Measurements from ENCODE around the gene LRP1B.

Gene LRP1B

DNA sequence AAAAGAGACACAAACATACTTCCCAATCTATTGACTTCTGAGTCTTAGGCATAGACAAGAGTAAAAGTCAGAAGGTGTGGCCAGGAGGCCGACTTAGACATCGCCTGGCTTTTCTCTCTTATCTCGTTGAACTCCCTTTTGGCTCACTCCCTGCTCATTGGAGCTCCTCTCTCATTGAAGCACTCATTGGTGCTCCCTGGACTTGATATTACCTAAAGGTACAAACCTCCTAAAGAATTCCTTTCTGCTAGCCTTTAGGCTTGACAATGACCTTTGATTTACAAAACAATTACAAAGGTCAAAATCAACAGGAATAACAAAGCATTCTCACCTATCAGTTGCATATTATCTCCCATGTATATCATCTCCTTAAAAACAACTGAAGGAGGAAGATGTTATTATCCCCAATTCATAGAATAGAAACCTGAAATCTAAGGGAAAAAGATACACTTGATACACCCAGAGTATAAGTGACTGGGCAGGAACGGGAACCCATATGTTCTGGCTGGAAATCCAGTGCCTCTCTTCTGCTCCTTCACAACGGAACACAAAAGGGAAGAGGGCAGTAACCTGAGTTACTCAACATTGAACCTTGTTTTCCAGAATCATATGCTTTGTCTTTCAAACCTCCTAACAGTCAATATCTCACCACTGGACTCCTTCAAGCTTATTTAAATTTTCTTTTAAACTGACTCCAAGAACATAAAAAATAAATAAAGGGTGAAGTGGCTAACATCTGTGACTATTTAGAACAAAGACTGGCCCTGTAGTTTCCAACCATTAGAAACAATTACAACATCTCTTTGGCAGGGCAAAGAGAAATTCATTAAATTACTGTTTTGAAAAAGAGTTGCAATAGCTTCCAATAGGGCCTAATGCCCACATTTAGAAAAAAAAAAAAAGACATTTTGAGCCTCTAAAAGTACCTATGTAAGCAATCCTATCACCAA is 1247.9 kb downstream of the LRP1B start:
- H3K4me3 ChIP-seq (ENCODE audit: low read length), result no peak overlapping the region
- no peak for TF ChIP-seq ZNF274 (IDR thresholded peaks at IDR 0.05; ENCODE audit: low read depth, low read length)

DNA sequence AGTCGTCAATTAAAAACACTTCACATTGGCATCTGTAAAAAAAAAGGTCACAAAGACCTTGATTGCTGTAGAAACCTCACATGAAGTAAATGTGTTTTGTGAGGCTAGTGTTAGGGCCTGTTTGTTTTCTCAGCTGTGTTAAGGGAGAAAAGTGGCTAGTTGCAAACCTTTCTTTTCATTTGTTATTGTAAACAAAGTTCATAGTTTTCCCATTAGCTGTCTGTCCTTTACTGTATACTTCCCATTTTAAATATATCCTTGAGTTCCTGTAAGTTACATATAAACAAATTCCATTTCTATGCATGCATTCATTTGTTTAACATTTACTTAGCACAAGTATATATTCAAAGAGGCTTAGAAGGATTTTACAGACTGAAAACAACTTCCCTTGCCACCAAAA is 1250.2 kb downstream of the LRP1B start:
- H3K4me3 ChIP-seq (ENCODE audit: low read length), result no peak overlapping the region
- TF ChIP-seq ZNF274 (IDR thresholded peaks at IDR 0.05; ENCODE audit: low read depth, low read length), result no peak

- H3K4me3 ChIP-seq (ENCODE audit: low read length), result no peak overlapping the region
- no peak for TF ChIP-seq ZNF274 (IDR thresholded peaks at IDR 0.05; ENCODE audit: low read depth, low read length)
Observed at GRCh38 chr2:140876015-140876414, 1254.8 kb downstream of the LRP1B start.

DNA sequence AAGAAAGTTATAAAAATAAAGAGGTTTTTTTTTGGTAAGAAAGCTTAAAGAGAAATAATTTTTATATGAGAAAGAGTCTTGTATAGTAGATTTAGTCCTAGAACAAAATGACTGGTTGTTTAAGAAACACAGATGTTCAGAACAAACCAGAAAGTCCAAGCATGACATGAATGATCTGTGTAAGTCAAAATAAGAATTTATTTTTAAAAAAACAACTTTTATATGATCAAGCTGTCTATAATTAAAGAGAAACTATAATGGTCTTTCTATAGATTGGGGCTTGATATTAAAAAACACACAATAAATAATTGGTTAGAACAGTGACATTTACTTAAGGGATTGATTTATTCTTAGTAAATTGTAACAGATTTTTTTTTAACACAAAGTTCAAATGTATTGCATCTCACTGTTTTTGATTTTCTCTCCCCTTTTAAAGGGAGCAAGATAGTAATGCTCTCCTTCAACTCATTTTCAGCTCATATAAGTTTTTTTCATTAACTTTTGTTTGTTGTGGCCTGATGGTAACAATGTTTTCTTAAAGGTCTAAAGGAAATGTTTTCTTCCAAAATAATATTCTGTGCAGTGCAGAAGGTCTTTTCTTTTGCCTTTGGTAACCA is 1256.8 kb downstream of the LRP1B start:
- no peak overlapping the region for H3K4me3 ChIP-seq (ENCODE audit: low read length)
- no peak for TF ChIP-seq ZNF274 (IDR thresholded peaks at IDR 0.05; ENCODE audit: low read depth, low read length)

DNA sequence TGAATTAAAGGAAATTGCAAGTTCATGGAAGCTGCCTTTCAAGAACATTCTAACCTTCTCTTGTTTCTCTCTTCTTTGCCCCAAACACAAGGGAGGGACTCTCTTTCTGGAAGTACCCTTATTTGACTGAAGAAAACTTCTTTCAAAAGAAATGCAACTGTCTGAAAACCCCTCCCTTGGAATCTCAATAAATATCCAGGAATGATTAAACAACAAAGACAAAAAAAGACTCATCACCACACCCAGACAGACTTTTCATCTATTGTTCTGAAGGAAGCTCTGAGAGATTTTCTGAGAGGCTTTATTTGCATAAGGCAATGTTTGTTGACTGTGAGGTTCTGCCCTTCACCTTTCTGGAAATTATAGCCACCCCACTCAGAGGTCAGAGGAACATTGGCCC is 1260.9 kb downstream of the LRP1B start:
- H3K4me3 ChIP-seq (ENCODE audit: low read length), result no peak overlapping the region
- no peak for TF ChIP-seq ZNF274 (IDR thresholded peaks at IDR 0.05; ENCODE audit: low read depth, low read length)

GRCh38 chr2:140869107-140869506 is 1261.7 kb downstream of the LRP1B start:
- H3K4me3 ChIP-seq (ENCODE audit: low read length), result no peak overlapping the region
- TF ChIP-seq ZNF274 (IDR thresholded peaks at IDR 0.05; ENCODE audit: low read depth, low read length), result no peak

DNA sequence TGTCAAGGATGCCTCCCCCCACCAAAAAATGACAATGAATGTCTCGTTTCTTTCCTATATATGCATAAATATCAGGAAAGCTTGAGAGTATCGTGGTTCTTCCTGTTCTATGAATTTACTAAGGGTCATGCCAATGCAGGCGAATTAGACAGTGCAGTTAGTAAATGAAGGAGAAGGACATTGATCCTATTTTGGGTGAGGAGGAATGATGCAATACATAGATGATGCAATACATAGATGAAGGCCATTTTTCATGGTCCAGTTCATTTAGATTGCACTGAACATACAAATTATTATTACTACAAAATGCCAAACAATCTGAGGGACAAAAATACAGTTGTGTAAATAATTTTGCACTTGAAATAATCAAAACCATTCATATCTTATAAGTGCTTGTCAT is 1265.0 kb downstream of the LRP1B start:
- H3K4me3 ChIP-seq (ENCODE audit: low read length), result no peak overlapping the region
- TF ChIP-seq ZNF274 (IDR thresholded peaks at IDR 0.05; ENCODE audit: low read depth, low read length), result no peak

DNA sequence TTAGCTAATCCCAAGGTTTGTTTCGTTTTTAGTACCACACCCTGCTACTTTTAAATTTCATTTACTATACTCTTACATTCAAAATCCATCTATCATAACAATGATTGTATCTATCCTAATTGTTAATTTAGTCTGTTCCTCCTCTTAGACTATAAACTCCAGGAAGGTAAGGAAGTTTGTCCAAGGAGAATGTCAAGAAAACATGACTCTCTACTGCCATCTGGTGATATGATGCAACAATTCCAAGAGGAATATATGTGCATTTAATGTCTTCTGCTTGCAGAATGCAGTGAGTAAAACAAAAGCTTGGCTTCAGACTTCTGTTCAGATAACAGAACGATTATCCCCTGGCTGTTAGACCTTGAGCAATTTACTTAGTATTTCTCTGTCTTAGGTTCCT is 1267.1 kb downstream of the LRP1B start:
- no peak for TF ChIP-seq ZNF274 (IDR thresholded peaks at IDR 0.05; ENCODE audit: low read depth, low read length)

DNA sequence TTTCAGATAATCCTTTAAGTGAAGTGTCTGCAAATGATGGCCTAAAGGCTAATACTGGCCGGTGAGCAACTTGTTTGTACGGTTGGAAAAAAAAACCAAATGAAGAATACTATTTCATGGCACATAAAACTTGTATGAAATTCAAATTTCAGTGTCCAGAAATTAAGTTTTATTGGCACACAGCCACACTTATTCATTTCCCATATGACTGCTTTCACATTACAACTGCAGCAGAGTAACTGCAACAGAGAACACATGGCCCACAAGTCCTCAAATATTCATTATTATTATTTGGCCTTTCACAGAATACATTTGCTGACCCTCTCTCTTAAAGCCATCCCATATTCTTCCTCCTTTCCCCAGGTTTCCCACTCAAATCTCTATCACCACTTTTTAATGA is 1268.6 kb downstream of the LRP1B start:
- no peak overlapping the region for H3K4me3 ChIP-seq (ENCODE audit: low read length)
- TF ChIP-seq ZNF274 (IDR thresholded peaks at IDR 0.05; ENCODE audit: low read depth, low read length), result no peak

More for the DNA sequence above, 1267.1 kb downstream of the LRP1B start:
- H3K4me3 ChIP-seq (ENCODE audit: low read length), result no peak overlapping the region

- no peak for TF ChIP-seq ZNF274 (IDR thresholded peaks at IDR 0.05; ENCODE audit: low read depth, low read length)
- no peak overlapping the region for H3K4me3 ChIP-seq (ENCODE audit: low read length)
Observed at GRCh38 chr2:140861666-140862065, 1269.2 kb downstream of the LRP1B start.

DNA sequence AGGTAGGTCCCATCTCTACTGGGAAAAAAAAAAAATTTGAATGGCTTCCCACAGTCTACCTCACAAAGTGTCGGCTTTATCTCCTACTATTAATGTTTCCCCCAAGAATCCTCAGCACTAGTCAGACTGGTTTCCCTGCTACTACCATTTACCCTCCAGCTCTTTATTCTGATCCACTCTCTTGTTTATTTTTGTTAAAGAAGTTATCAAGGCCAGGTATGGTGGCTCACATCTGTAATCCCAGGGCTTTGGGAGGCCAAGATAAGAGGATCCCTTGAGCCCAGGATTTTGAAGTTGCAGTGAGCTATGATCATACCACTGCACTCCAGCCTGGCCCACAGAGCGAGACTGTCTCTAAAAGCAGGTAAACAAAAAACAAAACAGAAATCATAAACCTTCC is 1275.3 kb downstream of the LRP1B start:
- no peak for TF ChIP-seq ZNF274 (IDR thresholded peaks at IDR 0.05; ENCODE audit: low read depth, low read length)
- no peak overlapping the region for H3K4me3 ChIP-seq (ENCODE audit: low read length)

DNA sequence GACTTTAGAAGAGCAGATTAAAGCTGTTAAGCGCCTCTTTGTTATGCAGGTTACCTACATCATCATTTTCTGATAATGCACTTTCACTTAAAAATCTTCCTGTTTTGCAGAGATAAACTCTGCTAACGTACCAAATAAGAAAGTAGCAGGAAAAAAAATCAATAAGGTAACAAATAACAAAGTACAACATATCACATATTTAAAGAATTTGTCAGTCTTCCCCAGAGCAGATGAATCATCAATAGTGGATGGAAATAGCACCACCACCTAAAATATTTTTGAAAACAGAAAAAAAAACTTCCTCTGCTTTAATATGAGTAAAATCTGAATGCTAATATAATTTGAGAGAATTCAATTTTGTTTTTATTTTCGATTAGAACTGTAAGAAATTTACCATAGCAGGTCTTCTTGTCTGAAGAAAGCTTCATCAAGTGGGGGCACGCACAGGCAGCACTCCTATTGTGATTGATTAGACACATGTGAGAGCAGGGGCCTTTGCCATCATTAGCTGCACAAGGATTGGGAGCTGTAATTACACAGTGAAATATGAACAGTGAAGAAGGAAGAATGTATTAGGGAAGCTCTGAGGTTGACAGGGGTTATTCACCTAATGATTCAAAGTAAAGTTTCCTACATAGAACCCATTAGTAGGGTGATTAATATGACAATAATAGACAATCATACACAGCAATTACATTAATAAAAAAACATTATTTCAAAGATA is 1279.4 kb downstream of the LRP1B start:
- TF ChIP-seq ZNF274 (IDR thresholded peaks at IDR 0.05; ENCODE audit: low read depth, low read length), result no peak

DNA sequence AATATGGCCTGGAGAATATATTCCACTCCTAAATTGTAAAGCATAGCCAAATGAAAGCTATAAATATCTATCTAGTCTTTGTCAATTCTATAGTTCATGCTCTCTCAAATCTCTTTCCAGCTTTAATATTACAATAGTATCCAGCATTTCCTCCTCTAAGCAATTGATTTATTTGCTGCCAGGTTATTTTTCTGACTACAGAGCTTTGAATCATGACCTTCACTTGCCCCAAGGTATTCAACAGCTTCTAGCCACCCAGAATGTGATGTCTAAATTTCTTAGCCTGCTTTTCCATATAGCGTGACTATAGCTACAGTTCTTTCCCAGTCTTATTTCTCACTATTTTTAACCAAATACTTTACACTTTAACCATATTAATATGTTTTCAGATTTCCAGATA is 1287.6 kb downstream of the LRP1B start:
- no peak for TF ChIP-seq ZNF274 (IDR thresholded peaks at IDR 0.05; ENCODE audit: low read depth, low read length)
- H3K4me3 ChIP-seq (ENCODE audit: low read length), result no peak overlapping the region

More for the DNA sequence above, 1279.4 kb downstream of the LRP1B start:
- no peak overlapping the region for H3K4me3 ChIP-seq (ENCODE audit: low read length)

DNA sequence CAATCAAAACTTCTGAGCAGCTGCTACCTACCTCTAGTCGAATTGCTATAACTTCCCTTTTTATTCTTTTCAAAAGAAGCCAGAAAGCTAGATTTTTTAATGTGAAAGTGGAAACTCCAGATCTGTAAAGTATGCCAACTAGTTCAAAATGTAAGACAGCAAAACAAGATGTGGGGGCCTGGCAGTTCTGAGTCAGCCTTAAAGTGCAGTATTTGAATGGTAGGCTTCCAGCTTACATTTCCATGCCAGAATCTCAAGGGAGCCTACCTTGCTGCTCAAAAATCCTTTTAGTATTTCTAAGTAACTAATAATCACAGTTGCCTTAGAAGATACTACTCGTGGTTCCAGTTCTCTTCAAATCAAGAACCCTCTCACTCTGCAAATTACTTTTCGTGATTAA is 1288.7 kb downstream of the LRP1B start:
- H3K4me3 ChIP-seq (ENCODE audit: low read length), result no peak overlapping the region
- TF ChIP-seq ZNF274 (IDR thresholded peaks at IDR 0.05; ENCODE audit: low read depth, low read length), result no peak

Measured in GM08714 (cell line).